GM19395 (cell line): ENCODE data around the gene TPP2.

Experiments
- ATAC-seq: cut with Tn5 transposase; IDR thresholded peaks from one replicate; pipeline ENCODE4 v1.9.1; 2021; ENCODE audit warnings: mild to moderate bottlenecking, moderate library complexity; ENCODE audit not compliant: unreplicated experiment

The TPP2 gene

DNA sequence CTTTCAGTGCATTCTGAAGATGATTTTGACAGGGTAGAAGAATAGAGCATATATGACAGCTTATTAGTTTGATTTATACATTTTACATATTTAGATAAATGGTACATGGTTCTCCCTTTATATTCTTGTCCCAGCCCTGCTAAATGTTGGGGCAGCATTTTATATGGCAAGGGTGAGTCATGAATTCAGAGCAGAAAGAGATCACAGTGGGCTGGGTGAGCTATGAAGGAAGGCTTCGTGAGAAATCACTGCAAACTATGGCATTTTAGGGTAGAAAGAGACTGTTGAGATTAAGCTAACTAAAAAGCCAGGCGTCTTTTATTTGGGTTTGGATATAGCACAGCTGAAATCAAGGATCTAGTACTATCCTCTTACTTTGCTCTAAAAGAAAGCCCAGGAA is 122.0 kb downstream of the TPP2 start:
- ATAC-seq: no peak

DNA sequence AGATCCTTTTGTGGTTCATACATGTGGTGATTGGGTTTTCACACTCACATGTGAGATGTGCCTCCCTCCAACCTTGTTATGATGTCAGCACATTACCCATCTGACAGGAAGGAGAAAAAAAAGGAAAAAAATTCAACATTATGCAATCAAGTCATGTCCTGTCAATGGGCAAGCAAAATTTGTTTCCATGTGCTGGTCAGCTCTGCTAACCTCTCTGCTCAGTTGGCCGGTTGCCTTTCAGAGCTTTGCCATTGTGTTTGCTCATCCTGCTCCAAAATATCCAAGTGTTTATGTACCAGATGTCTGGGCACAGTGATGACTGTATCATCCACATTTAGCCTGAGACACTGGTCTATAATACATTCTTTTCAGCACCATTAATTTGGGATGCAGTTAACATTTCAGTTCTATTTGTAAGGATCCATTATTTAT is 125.0 kb downstream of the TPP2 start:
- no peak for ATAC-seq

DNA sequence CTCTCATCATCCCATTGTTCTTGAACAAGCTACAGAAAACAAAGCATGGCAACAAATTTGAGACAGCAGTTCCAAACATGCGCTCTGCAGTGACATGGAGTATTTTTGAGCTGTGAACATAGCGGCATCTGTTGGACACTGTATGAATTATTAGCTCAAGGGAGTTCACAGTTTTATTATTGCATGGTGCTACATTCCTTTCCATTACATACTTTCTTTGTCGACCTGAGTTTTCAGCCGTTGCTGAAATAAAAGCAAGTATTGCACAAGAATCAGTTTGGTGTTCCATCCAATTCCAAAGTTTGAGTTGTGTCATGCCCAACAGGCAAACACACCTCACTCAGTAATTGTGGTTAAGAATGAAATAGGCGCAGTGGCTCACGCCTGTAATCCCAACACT is 128.1 kb downstream of the TPP2 start:
- no peak for ATAC-seq

DNA sequence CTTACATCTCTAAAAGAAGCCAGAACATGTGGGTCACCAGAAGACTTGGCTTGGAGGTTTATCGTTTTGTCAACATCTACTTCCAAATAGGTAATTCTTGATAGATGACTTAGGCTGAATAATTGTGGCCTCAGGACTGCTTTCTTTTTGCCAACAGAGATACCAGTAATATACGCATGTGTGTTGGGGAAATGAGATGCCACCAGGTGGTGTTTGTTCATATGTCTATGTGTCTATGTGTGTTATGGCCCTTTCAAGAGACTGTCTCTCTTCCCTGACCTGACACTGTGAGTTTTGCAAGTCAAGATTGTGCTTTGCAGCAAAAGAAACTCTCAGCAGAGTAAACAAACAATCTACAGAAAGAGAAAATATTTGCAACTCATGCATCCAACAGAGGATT is 129.6 kb downstream of the TPP2 start:
- ATAC-seq: no peak
